ENCODE measurements around the gene PDIA4.

GRCh38 chr7:149046416-149046815 is 18.1 kb upstream of the PDIA4 start:
- TF ChIP-seq POLR2A (IDR thresholded peaks at IDR 0.05) (no peak), CTCF (IDR thresholded peaks at IDR 0.05) (no peak), EP300 (IDR thresholded peaks at IDR 0.05) (no peak)
